Liver (tissue), 9 donors: ENCODE data around the gene TAS1R1. TPM values are rescaled to one million over a fixed set of nuclear protein-coding genes. Genes with fewer than 3 reads are reported as not detected.

Experiments
- DNase-seq: peaks from one replicate; pipeline ENCODE4 v3.0.0-alpha.2; 2017; ENCODE audit warnings: low spot score
- H3K27ac ChIP-seq, 2 donors: one replicate each; pipeline ENCODE4 v1.7.0; 2013; ENCODE audit warnings: inconsistent platforms in 2 of 2, low read length in 2 of 2, control low read depth in 1 of 2, low read depth in 1 of 2, mild to moderate bottlenecking in 1 of 2
- H3K27me3 ChIP-seq, 4 donors: one replicate each; pipeline versions ENCODE4 v1.6.1 to v1.7.0; 2013; ENCODE audit warnings: low read length in 3 of 4, inconsistent platforms in 1 of 4, mild to moderate bottlenecking in 1 of 4, moderate library complexity in 1 of 4; ENCODE audit not compliant: control insufficient read depth in 4 of 4, insufficient read depth in 4 of 4
- H3K36me3 ChIP-seq, 4 donors: one replicate each; pipeline versions ENCODE4 v1.6.1 to v1.7.0; 2013; ENCODE audit warnings: low read length in 3 of 4, mild to moderate bottlenecking in 3 of 4, low read depth in 1 of 4, moderate library complexity in 1 of 4; ENCODE audit not compliant: control insufficient read depth in 4 of 4, insufficient read depth in 3 of 4
- H3K4me1 ChIP-seq, 4 donors: one replicate each; pipeline versions ENCODE4 v1.6.1 to v1.7.0; 2013; ENCODE audit warnings: low read length in 3 of 4, mild to moderate bottlenecking in 3 of 4, moderate library complexity in 1 of 4; ENCODE audit not compliant: control insufficient read depth in 4 of 4, insufficient read depth in 4 of 4
- H3K4me3 ChIP-seq, 3 donors: one replicate each; pipeline versions ENCODE4 v1.6.1 to v1.7.0; 2013; ENCODE audit warnings: low read length in 3 of 3, control low read depth in 1 of 3, low read depth in 1 of 3, mild to moderate bottlenecking in 1 of 3
- H3K9ac ChIP-seq, 2 donors: one replicate each; pipeline ENCODE4 v1.7.0; 2013; ENCODE audit warnings: low read length in 2 of 2, mild to moderate bottlenecking in 2 of 2, moderate library complexity in 2 of 2, control low read depth in 1 of 2, low read depth in 1 of 2
- H3K9me3 ChIP-seq, 4 donors: one replicate each; pipeline versions ENCODE4 v1.6.1 to v1.7.0; 2013; ENCODE audit warnings: low read length in 3 of 4; ENCODE audit not compliant: control insufficient read depth in 4 of 4
- EGR1 ChIP-seq, 2 donors: IDR thresholded peaks; 2 replicates each; pipeline ENCODE4 v1.6.1; 2016 to 2018; ENCODE audit warnings: antibody characterized with exemption in 2 of 2, low read depth in 2 of 2
- FOXA1 ChIP-seq: IDR thresholded peaks from 2 replicates; pipeline ENCODE4 v1.6.1; 2016; ENCODE audit warnings: antibody characterized with exemption
- FOXA2 ChIP-seq: IDR thresholded peaks from 2 replicates; pipeline ENCODE4 v1.6.1; 2016; ENCODE audit warnings: antibody characterized with exemption
- GABPA ChIP-seq, 2 donors: IDR thresholded peaks in 1 of 2; conservative IDR thresholded peaks in 1 of 2; 2 replicates each; pipeline ENCODE4 v1.6.1; 2016; ENCODE audit warnings: antibody characterized with exemption in 2 of 2, mild to moderate bottlenecking in 1 of 2, moderate library complexity in 1 of 2
- HNF4A ChIP-seq, 2 donors: conservative IDR thresholded peaks; 2 replicates each; pipeline ENCODE4 v1.6.1; 2016; ENCODE audit warnings: antibody characterized with exemption in 2 of 2, mild to moderate bottlenecking in 2 of 2
- HNF4G ChIP-seq: IDR thresholded peaks from 2 replicates; pipeline ENCODE4 v1.6.1; 2016; ENCODE audit warnings: antibody characterized with exemption
- JUND ChIP-seq, 2 donors: IDR thresholded peaks; 2 replicates each; pipeline ENCODE4 v1.6.1; 2016; ENCODE audit warnings: antibody characterized with exemption in 2 of 2
- NR2F2 ChIP-seq: IDR thresholded peaks from 2 replicates; pipeline ENCODE4 v1.6.1; 2016; ENCODE audit warnings: antibody characterized with exemption
- RAD21 ChIP-seq, 2 donors: IDR thresholded peaks; 2 replicates each; pipeline ENCODE4 v1.6.1; 2016; ENCODE audit warnings: antibody characterized with exemption in 2 of 2, mild to moderate bottlenecking in 2 of 2
- RXRA ChIP-seq, 2 donors: IDR thresholded peaks; 2 replicates each; pipeline ENCODE4 v1.6.1; 2017 to 2018; ENCODE audit warnings: antibody characterized with exemption in 2 of 2, mild to moderate bottlenecking in 1 of 2
- SP1 ChIP-seq: IDR thresholded peaks from 2 replicates; pipeline ENCODE4 v1.6.1; 2018; ENCODE audit warnings: antibody characterized with exemption, mild to moderate bottlenecking
- TAF1 ChIP-seq: conservative IDR thresholded peaks from 2 replicates; pipeline ENCODE4 v1.6.1; 2016; ENCODE audit warnings: antibody characterized with exemption, mild to moderate bottlenecking
- YY1 ChIP-seq: IDR thresholded peaks from 2 replicates; pipeline ENCODE4 v1.6.1; 2016; ENCODE audit warnings: antibody characterized with exemption, mild to moderate bottlenecking
- WGBS: extraction: QIAGEN DNeasy Blood & Tissue Kit; methylation state at CpG from one replicate; pipeline ENCODE4 v1.1.7; 2013; 5-methylcytosine and 5-hydroxymethylcytosine counted together
- polyA plus RNA-seq, 2 donors: library from polyadenylated mRNA; stranded (reverse) in 1 of 2; unstranded in 1 of 2; fragments of 200-250 nt in 1 of 2; fragments of >200 nt in 1 of 2; fragmentation: Nextera tagmentation in 1 of 2; extraction: Ambion mirVana in 1 of 2; gene quantifications; one replicate each; pipeline versions ENCODE4 v1.2.1 to v1.2.3, GENCODE V29; 2013 to 2015
- total RNA-seq, 2 donors: library from RNA; depleted of rRNA; stranded (reverse); fragments of >200 nt; gene quantifications; one replicate each; pipeline ENCODE4 v1.2.3, GENCODE V29; 2014
- TF ChIP-seq, protein P1 (sequence below): IDR thresholded peaks from 2 replicates; pipeline ENCODE4 v1.6.1; 2016; ENCODE audit warnings: antibody characterized with exemption
- TF ChIP-seq, protein P2 (sequence below): fragments of 150-350 bp; IDR thresholded peaks from 2 replicates; pipeline ENCODE4 v1.5.1; 2017; ENCODE audit warnings: improper control_type of control experiment, low read depth, low read length; ENCODE audit not compliant: missing input control
- TF ChIP-seq, protein P3 (sequence below): IDR thresholded peaks from 2 replicates; pipeline ENCODE4 v1.6.1; 2016; ENCODE audit warnings: antibody characterized with exemption
- TF ChIP-seq, protein P4 (sequence below): IDR thresholded peaks from 2 replicates; pipeline ENCODE4 v1.6.1; 2016; ENCODE audit warnings: antibody characterized with exemption, mild to moderate bottlenecking
- TF ChIP-seq, protein P5 (sequence below): IDR thresholded peaks from 2 replicates; pipeline ENCODE4 v1.6.1; 2016; ENCODE audit warnings: antibody characterized with exemption
- donor health status: healthy.
- donor health status: healthy.
- donor health status: healthy.
- donor health status: healthy.
- donor health status: healthy.

Gene TAS1R1
- total and polyA plus RNA-seq, 4 donors: not detected

DNA sequence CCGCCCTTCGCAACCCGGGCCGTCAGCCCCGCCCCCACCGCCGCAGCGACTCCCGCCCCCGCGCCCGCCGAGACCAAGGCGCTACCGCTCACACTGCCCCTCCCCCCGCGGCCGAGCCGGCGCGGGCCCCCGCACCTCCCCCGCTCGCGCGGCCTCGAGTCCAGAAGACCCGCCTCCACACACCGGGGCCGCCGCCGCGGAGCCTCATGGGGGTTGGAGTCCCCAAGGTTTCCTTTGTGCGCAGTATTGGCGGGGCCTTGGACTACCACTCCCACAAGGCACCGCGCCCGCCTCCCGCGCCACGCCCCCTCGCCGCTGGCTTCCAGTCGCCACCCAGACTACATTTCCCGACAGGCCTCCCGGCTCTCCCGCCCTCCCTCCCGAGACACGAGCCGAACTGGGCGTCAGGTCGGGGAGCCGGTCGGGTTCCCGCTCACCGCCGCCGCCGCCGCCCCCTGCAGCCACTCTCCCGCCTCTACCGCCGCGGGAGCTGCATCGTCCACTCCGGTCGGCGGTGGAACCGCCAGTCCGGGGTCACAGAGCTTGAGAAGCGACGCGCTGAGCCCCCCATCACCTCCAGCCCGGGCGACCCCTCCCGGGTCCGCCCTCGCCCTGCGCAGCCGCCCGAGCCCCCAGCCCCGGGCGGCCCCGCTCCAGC is 58.4 kb downstream of the TAS1R1 start, which contains the start of gene PHF13:
Gene PHF13, plus strand, starts transcription at position 371 of the 658 bp plus-strand sequence. CDS start 336 bp downstream, outside the sequence.
- H3K4me3 ChIP-seq: peak within 1 kb of the TSS; percentile 59 to 100 (median 97)
- no peaks in the 10 kb centered on the region for H3K27me3 ChIP-seq
- no peaks in the 10 kb centered on the region for H3K9me3 ChIP-seq
- H3K36me3 ChIP-seq: peaks cover 0 to 1% (median 0%) of the 10 kb centered on the region in 4 donors
- TF ChIP-seq HNF4G (no peak), EGR1 (IDR thresholded peaks at IDR 0.05; ENCODE audit: low read depth in 2 of 2) (peak in 1 of 2 donors; percentile 57), FOXA2 (no peak), HNF4A (conservative IDR thresholded peaks at IDR 0.05) (no peak), TAF1 (no peak), SP1 (peak; percentile 67), GABPA (IDR thresholded peaks at IDR 0.05 in 1 of 2, conservative IDR thresholded peaks at IDR 0.05 in 1 of 2) (peak in 1 of 2 donors; percentile 51), YY1 (peak; percentile 63), JUND (IDR thresholded peaks at IDR 0.05) (no peak), RAD21 (IDR thresholded peaks at IDR 0.05) (peak in 1 of 2 donors; percentile 41), RXRA (IDR thresholded peaks at IDR 0.05) (no peak), FOXA1 (no peak), NR2F2 (no peak)
- TF ChIP-seq, protein P1, sequence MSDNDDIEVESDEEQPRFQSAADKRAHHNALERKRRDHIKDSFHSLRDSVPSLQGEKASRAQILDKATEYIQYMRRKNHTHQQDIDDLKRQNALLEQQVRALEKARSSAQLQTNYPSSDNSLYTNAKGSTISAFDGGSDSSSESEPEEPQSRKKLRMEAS: peak; percentile 44
- TF ChIP-seq, protein P2, sequence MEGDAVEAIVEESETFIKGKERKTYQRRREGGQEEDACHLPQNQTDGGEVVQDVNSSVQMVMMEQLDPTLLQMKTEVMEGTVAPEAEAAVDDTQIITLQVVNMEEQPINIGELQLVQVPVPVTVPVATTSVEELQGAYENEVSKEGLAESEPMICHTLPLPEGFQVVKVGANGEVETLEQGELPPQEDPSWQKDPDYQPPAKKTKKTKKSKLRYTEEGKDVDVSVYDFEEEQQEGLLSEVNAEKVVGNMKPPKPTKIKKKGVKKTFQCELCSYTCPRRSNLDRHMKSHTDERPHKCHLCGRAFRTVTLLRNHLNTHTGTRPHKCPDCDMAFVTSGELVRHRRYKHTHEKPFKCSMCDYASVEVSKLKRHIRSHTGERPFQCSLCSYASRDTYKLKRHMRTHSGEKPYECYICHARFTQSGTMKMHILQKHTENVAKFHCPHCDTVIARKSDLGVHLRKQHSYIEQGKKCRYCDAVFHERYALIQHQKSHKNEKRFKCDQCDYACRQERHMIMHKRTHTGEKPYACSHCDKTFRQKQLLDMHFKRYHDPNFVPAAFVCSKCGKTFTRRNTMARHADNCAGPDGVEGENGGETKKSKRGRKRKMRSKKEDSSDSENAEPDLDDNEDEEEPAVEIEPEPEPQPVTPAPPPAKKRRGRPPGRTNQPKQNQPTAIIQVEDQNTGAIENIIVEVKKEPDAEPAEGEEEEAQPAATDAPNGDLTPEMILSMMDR: no peak
- TF ChIP-seq, protein P3, sequence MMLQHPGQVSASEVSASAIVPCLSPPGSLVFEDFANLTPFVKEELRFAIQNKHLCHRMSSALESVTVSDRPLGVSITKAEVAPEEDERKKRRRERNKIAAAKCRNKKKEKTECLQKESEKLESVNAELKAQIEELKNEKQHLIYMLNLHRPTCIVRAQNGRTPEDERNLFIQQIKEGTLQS: no peak
- TF ChIP-seq, protein P4, sequence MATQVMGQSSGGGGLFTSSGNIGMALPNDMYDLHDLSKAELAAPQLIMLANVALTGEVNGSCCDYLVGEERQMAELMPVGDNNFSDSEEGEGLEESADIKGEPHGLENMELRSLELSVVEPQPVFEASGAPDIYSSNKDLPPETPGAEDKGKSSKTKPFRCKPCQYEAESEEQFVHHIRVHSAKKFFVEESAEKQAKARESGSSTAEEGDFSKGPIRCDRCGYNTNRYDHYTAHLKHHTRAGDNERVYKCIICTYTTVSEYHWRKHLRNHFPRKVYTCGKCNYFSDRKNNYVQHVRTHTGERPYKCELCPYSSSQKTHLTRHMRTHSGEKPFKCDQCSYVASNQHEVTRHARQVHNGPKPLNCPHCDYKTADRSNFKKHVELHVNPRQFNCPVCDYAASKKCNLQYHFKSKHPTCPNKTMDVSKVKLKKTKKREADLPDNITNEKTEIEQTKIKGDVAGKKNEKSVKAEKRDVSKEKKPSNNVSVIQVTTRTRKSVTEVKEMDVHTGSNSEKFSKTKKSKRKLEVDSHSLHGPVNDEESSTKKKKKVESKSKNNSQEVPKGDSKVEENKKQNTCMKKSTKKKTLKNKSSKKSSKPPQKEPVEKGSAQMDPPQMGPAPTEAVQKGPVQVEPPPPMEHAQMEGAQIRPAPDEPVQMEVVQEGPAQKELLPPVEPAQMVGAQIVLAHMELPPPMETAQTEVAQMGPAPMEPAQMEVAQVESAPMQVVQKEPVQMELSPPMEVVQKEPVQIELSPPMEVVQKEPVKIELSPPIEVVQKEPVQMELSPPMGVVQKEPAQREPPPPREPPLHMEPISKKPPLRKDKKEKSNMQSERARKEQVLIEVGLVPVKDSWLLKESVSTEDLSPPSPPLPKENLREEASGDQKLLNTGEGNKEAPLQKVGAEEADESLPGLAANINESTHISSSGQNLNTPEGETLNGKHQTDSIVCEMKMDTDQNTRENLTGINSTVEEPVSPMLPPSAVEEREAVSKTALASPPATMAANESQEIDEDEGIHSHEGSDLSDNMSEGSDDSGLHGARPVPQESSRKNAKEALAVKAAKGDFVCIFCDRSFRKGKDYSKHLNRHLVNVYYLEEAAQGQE: peak; percentile 26
- TF ChIP-seq, protein P5, sequence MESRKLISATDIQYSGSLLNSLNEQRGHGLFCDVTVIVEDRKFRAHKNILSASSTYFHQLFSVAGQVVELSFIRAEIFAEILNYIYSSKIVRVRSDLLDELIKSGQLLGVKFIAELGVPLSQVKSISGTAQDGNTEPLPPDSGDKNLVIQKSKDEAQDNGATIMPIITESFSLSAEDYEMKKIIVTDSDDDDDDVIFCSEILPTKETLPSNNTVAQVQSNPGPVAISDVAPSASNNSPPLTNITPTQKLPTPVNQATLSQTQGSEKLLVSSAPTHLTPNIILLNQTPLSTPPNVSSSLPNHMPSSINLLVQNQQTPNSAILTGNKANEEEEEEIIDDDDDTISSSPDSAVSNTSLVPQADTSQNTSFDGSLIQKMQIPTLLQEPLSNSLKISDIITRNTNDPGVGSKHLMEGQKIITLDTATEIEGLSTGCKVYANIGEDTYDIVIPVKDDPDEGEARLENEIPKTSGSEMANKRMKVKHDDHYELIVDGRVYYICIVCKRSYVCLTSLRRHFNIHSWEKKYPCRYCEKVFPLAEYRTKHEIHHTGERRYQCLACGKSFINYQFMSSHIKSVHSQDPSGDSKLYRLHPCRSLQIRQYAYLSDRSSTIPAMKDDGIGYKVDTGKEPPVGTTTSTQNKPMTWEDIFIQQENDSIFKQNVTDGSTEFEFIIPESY: peak; percentile 36
- peak within 1 kb of the TSS; percentile 44 to 95 for H3K9ac ChIP-seq
- DNase-seq: peak; percentile 100
- H3K4me1 ChIP-seq: peaks cover 4 to 11% (median 8%) of the 10 kb centered on the region in 4 donors
- under 1% methylated on average over 84 of the region's 84 CpGs for WGBS
- peak within 1 kb of the TSS; percentile 95 to 97 for H3K27ac ChIP-seq
